GM19455 (cell line): ENCODE measurements around the gene PRELID3B.

Experiments used
- ATAC-seq: cut with Tn5 transposase; IDR thresholded peaks from one replicate; pipeline ENCODE4 v1.9.1; 2021; ENCODE audit not compliant: unreplicated experiment

Gene PRELID3B

GRCh38 chr20:59010995-59011873 is 31.4 kb downstream of the PRELID3B start:
- no peak for ATAC-seq

- no peak for ATAC-seq
Observed at GRCh38 chr20:59010321-59010994, 32.1 kb downstream of the PRELID3B start.

GRCh38 chr20:59008715-59009336 is 33.8 kb downstream of the PRELID3B start:
- ATAC-seq, result no peak

GRCh38 chr20:59007665-59008511 is 34.7 kb downstream of the PRELID3B start:
- ATAC-seq, result peak; percentile 37

GRCh38 chr20:59006864-59007664 is 35.5 kb downstream of the PRELID3B start, which contains the start of gene CTSZ:
TSS of gene CTSZ (minus strand) at chr20:59007254. CDS start at chr20:59007128, 126 bp downstream.
- ATAC-seq, result peak; percentile 32

GRCh38 chr20:59006167-59006863 is 36.3 kb downstream of the PRELID3B start:
- no peak for ATAC-seq

GRCh38 chr20:59005523-59006166 is 36.9 kb downstream of the PRELID3B start:
- no peak for ATAC-seq

GRCh38 chr20:59004763-59005522 is 37.6 kb downstream of the PRELID3B start:
- ATAC-seq, result peak; percentile 47

- no peak for ATAC-seq
Observed at GRCh38 chr20:59004493-59004762, 38.2 kb downstream of the PRELID3B start.

GRCh38 chr20:59003836-59004492 is 38.6 kb downstream of the PRELID3B start:
- ATAC-seq, result no peak

- no peak for ATAC-seq
Observed at GRCh38 chr20:59002874-59003399, 39.6 kb downstream of the PRELID3B start.

- no peak for ATAC-seq
Observed at GRCh38 chr20:59002388-59002787, 40.2 kb downstream of the PRELID3B start.

- no peak for ATAC-seq
Observed at GRCh38 chr20:59001449-59002171, 41.0 kb downstream of the PRELID3B start.

GRCh38 chr20:59001068-59001448 is 41.5 kb downstream of the PRELID3B start:
- no peak for ATAC-seq

- no peak for ATAC-seq
Observed at GRCh38 chr20:59000326-59000725, 42.3 kb downstream of the PRELID3B start.

- ATAC-seq, result no peak
Observed at GRCh38 chr20:58998656-58999055, 43.9 kb downstream of the PRELID3B start.
